IPS DF 4.7 (cell line): ENCODE data around the gene FLT3LG.

Experiments used
- DNase-seq: peaks from one replicate; pipeline ENCODE4 v3.0.0-alpha.2; 2013; ENCODE audit warnings: low spot score; ENCODE audit errors: extremely low read depth

Gene FLT3LG

GRCh38 chr19:49488046-49488862 lies 14.2 kb downstream of the FLT3LG start:
- DNase-seq, result no peak

DNA sequence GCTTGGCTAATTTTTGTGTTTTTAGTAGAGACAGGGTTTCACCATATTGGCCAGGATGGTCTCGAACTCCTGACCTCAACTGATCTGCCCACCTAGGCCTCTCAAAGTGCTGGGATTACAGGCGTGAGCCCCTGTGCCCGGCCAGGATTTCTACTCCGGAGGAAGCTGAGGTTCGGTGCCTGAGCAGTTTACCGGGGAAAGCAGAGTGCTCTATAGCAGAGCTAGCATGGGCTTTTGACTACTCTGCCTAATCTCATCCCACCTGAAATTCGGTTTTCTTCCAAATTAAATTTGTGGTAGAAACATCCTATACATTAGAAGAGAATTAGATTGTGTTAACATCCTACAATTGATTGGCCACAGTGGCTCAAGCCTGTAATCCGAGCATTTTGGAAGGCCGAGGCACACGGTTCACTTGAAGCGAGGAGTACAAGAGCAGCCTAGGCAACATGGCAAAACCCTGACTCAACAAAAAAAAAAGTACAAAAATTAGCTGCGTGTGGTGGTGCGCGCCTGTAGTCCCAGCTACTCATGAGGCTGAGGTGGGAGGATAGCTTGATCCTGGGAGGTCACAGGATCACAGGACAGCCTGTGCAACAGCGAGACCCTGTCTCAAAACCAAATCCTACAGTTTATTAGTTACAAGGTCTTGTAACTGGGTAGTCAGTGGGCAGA lies 15.0 kb downstream of the FLT3LG start:
- no peak for DNase-seq

GRCh38 chr19:49489601-49490167 lies 15.7 kb downstream of the FLT3LG start:
- DNase-seq, result no peak

DNA sequence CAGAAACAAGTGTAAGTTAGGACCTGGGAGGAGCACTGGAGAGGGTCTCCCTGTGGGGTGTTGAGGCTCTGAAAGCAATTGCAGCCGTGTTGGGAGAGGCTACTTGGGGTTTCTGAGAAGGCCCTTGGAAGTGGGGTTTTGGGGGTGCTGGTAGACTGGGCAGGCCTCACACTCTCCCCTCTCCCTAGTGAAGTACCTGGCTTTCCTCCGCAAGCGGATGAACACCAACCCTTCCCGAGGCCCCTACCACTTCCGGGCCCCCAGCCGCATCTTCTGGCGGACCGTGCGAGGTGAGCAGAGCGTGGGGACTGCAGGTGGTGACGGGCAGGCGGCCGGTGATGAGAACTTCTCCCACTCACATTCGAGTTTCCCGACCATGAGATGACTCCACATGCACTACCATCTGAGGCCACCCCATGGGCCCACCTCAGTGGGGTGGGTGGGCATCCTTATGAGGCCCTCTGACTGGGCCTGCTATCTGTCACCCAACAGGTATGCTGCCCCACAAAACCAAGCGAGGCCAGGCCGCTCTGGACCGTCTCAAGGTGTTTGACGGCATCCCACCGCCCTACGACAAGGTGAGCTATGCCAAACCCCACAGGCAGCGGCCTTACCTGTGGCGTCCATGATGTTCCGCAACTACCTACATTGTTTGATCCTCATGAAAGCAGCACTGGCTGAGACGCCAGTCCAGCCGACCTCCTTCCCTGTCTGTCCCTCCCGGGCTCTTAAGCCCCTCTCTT lies 16.4 kb downstream of the FLT3LG start:
- no peak for DNase-seq

- no peak for DNase-seq
Measured at GRCh38 chr19:49491030-49491803, 17.2 kb downstream of the FLT3LG start.

- no peak for DNase-seq
Measured at GRCh38 chr19:49491804-49492572, 18.0 kb downstream of the FLT3LG start.

- DNase-seq, result no peak
Measured at GRCh38 chr19:49492573-49493405, 18.8 kb downstream of the FLT3LG start.

- DNase-seq, result no peak
Measured at GRCh38 chr19:49496574-49497008, 22.6 kb downstream of the FLT3LG start.

DNA sequence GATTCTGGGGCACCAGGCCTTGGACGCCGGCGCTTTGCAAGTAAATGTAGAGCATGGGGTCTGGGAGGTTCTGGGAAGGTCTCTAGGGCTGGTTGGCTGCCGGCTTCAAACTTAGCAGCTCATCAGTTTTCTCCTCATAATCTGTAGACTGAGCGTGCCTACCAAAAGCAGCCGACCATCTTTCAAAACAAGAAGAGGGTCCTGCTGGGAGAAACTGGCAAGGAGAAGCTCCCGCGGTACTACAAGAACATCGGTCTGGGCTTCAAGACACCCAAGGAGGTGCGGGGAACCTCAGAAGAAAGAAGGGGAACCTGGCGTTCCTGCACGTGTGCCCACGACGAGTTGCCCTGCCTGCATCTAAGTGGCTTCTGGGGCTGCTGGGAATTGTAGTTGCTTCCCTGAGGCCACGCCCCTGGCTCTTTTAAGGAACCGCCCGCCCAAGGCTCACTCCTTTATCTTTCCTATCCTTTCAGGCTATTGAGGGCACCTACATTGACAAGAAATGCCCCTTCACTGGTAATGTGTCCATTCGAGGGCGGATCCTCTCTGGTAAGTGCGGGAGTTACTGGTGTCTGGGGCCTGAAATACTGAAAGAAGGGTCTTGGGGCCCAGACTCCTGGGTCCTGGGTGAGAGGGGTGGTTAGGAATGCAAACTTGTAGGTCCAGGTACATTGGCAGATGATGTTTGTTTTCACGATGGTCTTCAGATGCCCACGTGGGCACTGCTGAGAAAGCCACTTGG lies 23.2 kb downstream of the FLT3LG start:
- DNase-seq, result no peak

DNA sequence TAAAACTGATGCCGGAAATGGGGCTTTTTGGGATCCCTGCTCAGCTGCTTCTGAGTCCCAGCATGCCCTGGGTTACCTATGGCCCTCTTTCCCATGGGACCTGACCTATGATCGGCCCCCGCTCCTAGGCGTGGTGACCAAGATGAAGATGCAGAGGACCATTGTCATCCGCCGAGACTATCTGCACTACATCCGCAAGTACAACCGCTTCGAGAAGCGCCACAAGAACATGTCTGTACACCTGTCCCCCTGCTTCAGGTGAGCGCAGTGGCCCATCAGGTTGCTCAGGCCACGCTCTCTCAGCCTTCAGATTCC lies 23.7 kb downstream of the FLT3LG start:
- no peak for DNase-seq

- no peak for DNase-seq
Measured at GRCh38 chr19:49498475-49498874, 24.5 kb downstream of the FLT3LG start.

GRCh38 chr19:49499030-49499670 lies 25.1 kb downstream of the FLT3LG start:
- DNase-seq, result no peak

- DNase-seq, result no peak
Measured at GRCh38 chr19:49502866-49503581, 29.0 kb downstream of the FLT3LG start.

DNA sequence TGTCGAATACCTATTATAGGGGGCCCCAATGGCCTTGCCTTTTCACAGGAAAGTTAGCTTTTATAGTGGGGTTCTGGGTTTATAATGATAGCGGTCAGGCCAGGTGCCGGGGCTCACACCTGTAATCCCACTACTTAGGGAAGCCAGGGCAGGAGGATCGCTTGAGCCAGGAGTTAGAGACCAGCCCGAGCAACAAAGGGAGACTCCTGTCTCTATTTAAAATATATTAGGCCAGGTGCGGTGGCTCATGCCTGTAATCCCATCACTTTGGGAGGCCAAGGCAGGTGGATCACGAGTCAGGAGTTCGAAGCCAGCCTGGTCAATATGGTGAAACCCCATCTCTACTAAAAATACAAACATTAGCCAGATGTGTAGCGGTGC lies 29.6 kb downstream of the FLT3LG start:
- no peak for DNase-seq

GRCh38 chr19:49506575-49507105 lies 32.6 kb downstream of the FLT3LG start:
- no peak for DNase-seq

GRCh38 chr19:49507803-49508494 lies 33.9 kb downstream of the FLT3LG start:
- no peak for DNase-seq
